SIG-M5 treated with dmso at 0.1 percent for 504 hours (cell line): ENCODE data around the gene TOP1.
"Not testable (repeated sequence)": the region's sequence is repeated elsewhere in the genome, so short reads cannot be mapped to it uniquely, and the experiment has no call there.

ENCODE experiments used
- DNase-seq: peaks from one replicate; lab custom pipeline; 2025; ENCODE audit not compliant: unreplicated experiment; lab: John Stamatoyannopoulos, UW

Gene TOP1

GRCh38 chr20:41091927-41092326 is 63.3 kb downstream of the TOP1 start:
- no peak for DNase-seq

- DNase-seq: no peak
Observed at GRCh38 chr20:41094353-41095055, 65.9 kb downstream of the TOP1 start.

- DNase-seq: peak; percentile 70
Observed at GRCh38 chr20:41095110-41095969, 66.7 kb downstream of the TOP1 start.

GRCh38 chr20:41098703-41099250 is 70.2 kb downstream of the TOP1 start:
- DNase-seq: peak; percentile 46

- no peak for DNase-seq
Observed at GRCh38 chr20:41100001-41100480, 71.4 kb downstream of the TOP1 start.

GRCh38 chr20:41101660-41102059 is 73.0 kb downstream of the TOP1 start:
- no peak for DNase-seq

GRCh38 chr20:41108531-41108930 is 79.9 kb downstream of the TOP1 start:
- no peak for DNase-seq

DNA sequence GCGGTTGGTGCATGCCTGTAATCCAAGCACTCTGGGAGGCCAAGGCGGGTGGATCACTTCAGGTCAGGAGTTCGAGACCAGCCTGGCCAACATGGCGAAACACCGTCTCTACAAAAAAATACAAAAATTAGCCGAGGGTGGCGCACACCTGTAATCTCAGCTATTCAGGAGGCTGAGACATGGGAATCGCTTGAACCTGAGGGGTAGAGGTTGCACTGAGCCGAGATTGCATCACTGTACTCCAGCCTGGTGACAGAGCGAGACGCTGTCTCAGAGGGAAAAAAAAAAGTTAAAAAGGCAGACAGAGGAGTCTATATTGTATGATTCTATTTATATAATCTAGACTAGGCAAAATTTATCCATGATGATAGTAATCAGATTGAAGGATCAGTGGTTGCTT is 81.4 kb downstream of the TOP1 start:
- no peak for DNase-seq

GRCh38 chr20:41110930-41111577 is 82.4 kb downstream of the TOP1 start:
- DNase-seq: peak; percentile 62

GRCh38 chr20:41111578-41111951 is 82.9 kb downstream of the TOP1 start:
- DNase-seq: no peak

- DNase-seq: no peak
Observed at GRCh38 chr20:41116282-41116956, 87.8 kb downstream of the TOP1 start.

GRCh38 chr20:41118159-41118558 is 89.5 kb downstream of the TOP1 start:
- not testable (repeated sequence) for DNase-seq

DNA sequence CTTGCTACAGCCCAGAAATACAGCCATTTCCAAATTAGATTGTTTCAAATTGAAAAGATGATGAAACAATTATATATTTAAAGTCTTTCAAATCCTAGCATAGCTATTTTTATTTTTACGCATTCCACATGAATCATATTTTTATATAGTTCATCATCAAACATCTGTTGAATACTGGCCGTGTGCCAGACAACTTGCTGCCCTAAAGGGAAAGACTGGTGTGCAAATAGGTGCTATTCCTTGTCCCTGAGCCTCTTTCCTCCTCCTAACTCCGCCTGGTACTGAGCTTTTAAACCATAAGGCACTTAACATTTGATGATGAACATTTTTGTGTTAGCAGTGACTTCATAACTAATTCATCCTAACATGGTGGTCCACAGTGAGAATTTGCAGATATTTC is 90.0 kb downstream of the TOP1 start:
- DNase-seq: no peak

DNA sequence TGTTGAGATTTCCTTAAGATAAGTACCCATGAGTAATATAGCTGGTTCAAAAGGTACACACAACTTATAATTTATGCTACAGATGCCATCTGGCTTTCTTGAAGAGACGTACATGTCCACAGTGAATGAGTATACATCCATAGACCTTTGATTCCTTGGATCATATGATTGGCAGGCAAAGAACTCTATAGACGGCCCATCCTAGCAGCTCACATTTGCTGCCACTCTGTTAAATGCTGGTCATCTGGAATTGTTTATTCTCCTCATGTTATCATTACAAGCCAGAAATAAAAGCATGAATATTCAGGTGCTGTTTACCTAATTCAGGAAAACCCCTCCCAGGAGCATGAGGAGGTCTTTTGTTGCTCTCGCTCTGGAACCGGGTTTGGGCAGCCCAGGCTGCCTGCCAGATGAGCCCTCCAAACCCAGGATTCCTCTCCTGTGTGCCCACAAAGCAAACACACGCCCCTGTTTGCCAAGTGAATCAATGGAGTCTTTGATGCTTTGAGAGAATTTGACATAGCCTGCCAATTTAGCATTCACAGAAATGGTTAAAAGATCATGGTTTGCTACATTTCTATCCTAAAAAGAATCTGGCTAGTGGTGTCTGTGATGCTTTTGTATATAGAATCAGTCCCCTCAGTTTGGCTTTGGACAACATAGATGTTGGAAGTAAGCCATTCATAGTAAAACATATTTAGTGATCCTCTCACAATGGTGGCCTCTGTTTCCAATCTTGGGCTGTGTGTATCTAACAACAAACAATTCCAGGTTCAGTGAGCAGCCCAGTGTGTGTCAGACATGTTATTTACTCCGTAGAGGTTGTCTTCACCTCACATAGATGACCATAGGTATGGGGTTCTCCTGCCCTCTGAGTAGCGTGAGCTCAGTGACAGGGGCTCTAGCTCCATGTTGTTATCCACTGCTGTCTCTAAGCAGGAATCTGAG is 91.3 kb downstream of the TOP1 start:
- DNase-seq: no peak

DNA sequence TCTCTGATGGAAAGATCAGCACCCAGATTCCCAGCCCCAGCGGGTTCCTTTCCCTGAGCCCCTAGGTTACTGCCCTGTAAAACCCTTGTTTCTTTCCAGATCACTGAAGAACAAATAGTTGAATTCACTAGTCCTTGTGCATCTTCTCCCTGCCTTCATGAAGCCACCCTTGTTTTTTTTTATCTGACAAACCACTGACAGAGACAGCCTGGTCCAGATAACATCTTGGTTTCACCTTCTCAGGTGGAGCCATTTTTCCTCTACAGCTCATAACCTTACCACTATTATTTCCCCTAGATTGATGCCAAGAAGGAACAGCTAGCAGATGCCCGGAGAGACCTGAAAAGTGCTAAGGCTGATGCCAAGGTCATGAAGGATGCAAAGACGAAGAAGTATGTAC is 92.8 kb downstream of the TOP1 start:
- no peak for DNase-seq

DNA sequence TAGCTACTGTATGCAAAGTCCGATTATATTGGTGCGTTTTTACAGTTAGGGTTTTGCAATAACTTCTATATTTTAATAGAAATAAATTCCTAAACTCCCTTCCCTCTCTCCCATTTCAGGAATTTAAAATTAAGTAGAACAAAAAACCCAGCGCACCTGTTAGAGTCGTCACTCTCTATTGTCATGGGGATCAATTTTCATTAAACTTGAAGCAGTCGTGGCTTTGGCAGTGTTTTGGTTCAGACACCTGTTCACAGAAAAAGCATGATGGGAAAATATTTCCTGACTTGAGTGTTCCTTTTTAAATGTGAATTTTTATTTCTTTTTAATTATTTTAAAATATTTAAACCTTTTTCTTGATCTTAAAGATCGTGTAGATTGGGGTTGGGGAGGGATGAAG is 95.0 kb downstream of the TOP1 start:
- DNase-seq: no peak

DNA sequence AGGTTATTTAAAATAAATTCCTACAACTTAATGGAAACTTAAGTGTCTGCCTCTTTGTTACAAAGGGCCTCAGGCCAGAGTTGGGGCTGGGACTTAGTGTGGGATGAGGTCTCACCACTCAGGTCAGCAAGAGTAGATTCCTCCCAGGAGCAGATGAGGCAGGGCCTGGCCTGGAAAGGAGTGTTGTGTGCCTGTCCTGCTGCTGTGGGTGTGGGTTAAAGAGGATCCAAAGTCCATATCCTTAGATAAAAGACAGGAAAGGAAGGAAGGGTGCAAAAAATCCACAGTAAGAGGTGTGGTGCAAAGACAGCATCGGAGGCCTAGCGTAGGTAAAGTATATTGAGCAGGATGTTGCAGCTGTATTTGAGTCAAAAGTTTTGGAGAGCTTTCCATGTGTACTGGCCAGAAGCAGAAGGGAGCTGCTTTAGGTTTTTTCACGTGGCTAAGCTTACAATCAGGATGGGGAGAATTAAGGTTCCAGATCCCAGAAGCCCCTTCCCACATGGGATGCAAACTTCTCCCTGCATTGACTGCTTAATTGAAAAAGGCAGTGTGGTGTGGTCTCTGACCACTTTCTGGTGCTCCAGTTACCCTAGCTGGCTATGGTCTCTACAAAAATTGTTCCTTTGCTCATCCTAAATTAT is 96.0 kb downstream of the TOP1 start:
- no peak for DNase-seq

GRCh38 chr20:41125530-41126457 is 97.2 kb downstream of the TOP1 start:
- no peak for DNase-seq
